ENCODE data around the gene OIT3.

The OIT3 gene

GRCh38 chr10:72952642-72953158, 59.2 kb downstream of the OIT3 start:
- DNase-seq, result peak; percentile 34 to 41

GRCh38 chr10:72953687-72954086, 60.1 kb downstream of the OIT3 start:
- peak; percentile 4 to 30 for DNase-seq

GRCh38 chr10:72954230-72954595, 60.7 kb downstream of the OIT3 start:
- DNase-seq, result no peak

- peak; percentile 59 to 61 for DNase-seq
Measured at GRCh38 chr10:72954596-72955554, 61.3 kb downstream of the OIT3 start, which contains the start of gene PLA2G12B. TSS of gene PLA2G12B (minus strand) at chr10:72954806. CDS start at chr10:72954685, 121 bp downstream.

- no peak for DNase-seq
Measured at GRCh38 chr10:72956001-72956400, 62.5 kb downstream of the OIT3 start.

GRCh38 chr10:72976886-72977285, 83.3 kb downstream of the OIT3 start:
- DNase-seq, result no peak

- DNase-seq, result no peak
Measured at GRCh38 chr10:72979709-72980108, 86.2 kb downstream of the OIT3 start.

- no peak for DNase-seq
Measured at GRCh38 chr10:72980348-72980747, 86.8 kb downstream of the OIT3 start.

- DNase-seq, result no peak
Measured at GRCh38 chr10:72981028-72981881, 87.7 kb downstream of the OIT3 start.

- peak; percentile 28 to 40 for DNase-seq
Measured at GRCh38 chr10:72981882-72982529, 88.5 kb downstream of the OIT3 start.
